Liver (tissue), 9 donors: Measurements from ENCODE around the gene TRIM14. TPM values are rescaled to one million over a fixed set of nuclear protein-coding genes. Genes with fewer than 3 reads are reported as not detected.

ENCODE experiments used
- DNase-seq: peaks from one replicate; pipeline ENCODE4 v3.0.0-alpha.2; 2017; ENCODE audit warnings: low spot score
- H3K27ac ChIP-seq, 2 donors: one replicate each; pipeline ENCODE4 v1.7.0; 2013; ENCODE audit warnings: inconsistent platforms in 2 of 2, low read length in 2 of 2, control low read depth in 1 of 2, low read depth in 1 of 2, mild to moderate bottlenecking in 1 of 2
- H3K27me3 ChIP-seq, 4 donors: one replicate each; pipeline versions ENCODE4 v1.6.1 to v1.7.0; 2013; ENCODE audit warnings: low read length in 3 of 4, inconsistent platforms in 1 of 4, mild to moderate bottlenecking in 1 of 4, moderate library complexity in 1 of 4; ENCODE audit not compliant: control insufficient read depth in 4 of 4, insufficient read depth in 4 of 4
- H3K36me3 ChIP-seq, 4 donors: one replicate each; pipeline versions ENCODE4 v1.6.1 to v1.7.0; 2013; ENCODE audit warnings: low read length in 3 of 4, mild to moderate bottlenecking in 3 of 4, low read depth in 1 of 4, moderate library complexity in 1 of 4; ENCODE audit not compliant: control insufficient read depth in 4 of 4, insufficient read depth in 3 of 4
- H3K4me1 ChIP-seq, 4 donors: one replicate each; pipeline versions ENCODE4 v1.6.1 to v1.7.0; 2013; ENCODE audit warnings: low read length in 3 of 4, mild to moderate bottlenecking in 3 of 4, moderate library complexity in 1 of 4; ENCODE audit not compliant: control insufficient read depth in 4 of 4, insufficient read depth in 4 of 4
- H3K4me3 ChIP-seq, 3 donors: one replicate each; pipeline versions ENCODE4 v1.6.1 to v1.7.0; 2013; ENCODE audit warnings: low read length in 3 of 3, control low read depth in 1 of 3, low read depth in 1 of 3, mild to moderate bottlenecking in 1 of 3
- H3K9ac ChIP-seq, 2 donors: one replicate each; pipeline ENCODE4 v1.7.0; 2013; ENCODE audit warnings: low read length in 2 of 2, mild to moderate bottlenecking in 2 of 2, moderate library complexity in 2 of 2, control low read depth in 1 of 2, low read depth in 1 of 2
- H3K9me3 ChIP-seq, 4 donors: one replicate each; pipeline versions ENCODE4 v1.6.1 to v1.7.0; 2013; ENCODE audit warnings: low read length in 3 of 4; ENCODE audit not compliant: control insufficient read depth in 4 of 4
- CTCF ChIP-seq: fragments of 150-350 bp; IDR thresholded peaks from 2 replicates; pipeline ENCODE4 v1.5.1; 2017; ENCODE audit warnings: improper control_type of control experiment, low read depth, low read length; ENCODE audit not compliant: missing input control
- EGR1 ChIP-seq, 2 donors: IDR thresholded peaks; 2 replicates each; pipeline ENCODE4 v1.6.1; 2016 to 2018; ENCODE audit warnings: antibody characterized with exemption in 2 of 2, low read depth in 2 of 2
- FOXA1 ChIP-seq: IDR thresholded peaks from 2 replicates; pipeline ENCODE4 v1.6.1; 2016; ENCODE audit warnings: antibody characterized with exemption
- HNF4A ChIP-seq, 2 donors: conservative IDR thresholded peaks; 2 replicates each; pipeline ENCODE4 v1.6.1; 2016; ENCODE audit warnings: antibody characterized with exemption in 2 of 2, mild to moderate bottlenecking in 2 of 2
- JUND ChIP-seq, 2 donors: IDR thresholded peaks; 2 replicates each; pipeline ENCODE4 v1.6.1; 2016; ENCODE audit warnings: antibody characterized with exemption in 2 of 2
- MAX ChIP-seq: IDR thresholded peaks from 2 replicates; pipeline ENCODE4 v1.6.1; 2016; ENCODE audit warnings: antibody characterized with exemption
- REST ChIP-seq: IDR thresholded peaks from 2 replicates; pipeline ENCODE4 v1.6.1; 2016; ENCODE audit warnings: antibody characterized with exemption, mild to moderate bottlenecking
- SP1 ChIP-seq: IDR thresholded peaks from 2 replicates; pipeline ENCODE4 v1.6.1; 2018; ENCODE audit warnings: antibody characterized with exemption, mild to moderate bottlenecking
- TAF1 ChIP-seq: conservative IDR thresholded peaks from 2 replicates; pipeline ENCODE4 v1.6.1; 2016; ENCODE audit warnings: antibody characterized with exemption, mild to moderate bottlenecking
- YY1 ChIP-seq: IDR thresholded peaks from 2 replicates; pipeline ENCODE4 v1.6.1; 2016; ENCODE audit warnings: antibody characterized with exemption, mild to moderate bottlenecking
- ZBTB33 ChIP-seq: IDR thresholded peaks from 2 replicates; pipeline ENCODE4 v1.6.1; 2016; ENCODE audit warnings: antibody characterized with exemption
- WGBS: extraction: QIAGEN DNeasy Blood & Tissue Kit; methylation state at CpG from one replicate; pipeline ENCODE4 v1.1.7; 2013; 5-methylcytosine and 5-hydroxymethylcytosine counted together
- polyA plus RNA-seq, 2 donors: library from polyadenylated mRNA; stranded (reverse) in 1 of 2; unstranded in 1 of 2; fragments of 200-250 nt in 1 of 2; fragments of >200 nt in 1 of 2; fragmentation: Nextera tagmentation in 1 of 2; extraction: Ambion mirVana in 1 of 2; gene quantifications; one replicate each; pipeline versions ENCODE4 v1.2.1 to v1.2.3, GENCODE V29; 2013 to 2015
- total RNA-seq, 2 donors: library from RNA; depleted of rRNA; stranded (reverse); fragments of >200 nt; gene quantifications; one replicate each; pipeline ENCODE4 v1.2.3, GENCODE V29; 2014
- donor health status: healthy.
- donor health status: healthy.
- donor health status: healthy.
- donor health status: healthy.
- donor health status: healthy.

TRIM14 gene
- total and polyA plus RNA-seq, 4 donors, result 15.2 to 22.0 (median 17.8) TPM

GRCh38 chr9:98057138-98057799, 61.8 kb downstream of the TRIM14 start:
- Histone ChIP-seq H3K4me3 (peak overlapping the region; percentile 77 to 87 (median 87)), H3K27ac (peak overlapping the region; percentile 87 to 88), H3K36me3 (peaks cover 2 to 8% (median 7%) of the 10 kb centered on the region in 4 donors), H3K27me3 (no peaks in the 10 kb centered on the region), H3K9ac (peak overlapping the region; percentile 57 to 67), H3K9me3 (no peaks in the 10 kb centered on the region), H3K4me1 (peaks cover 0 to 13% (median 3%) of the 10 kb centered on the region in 4 donors)
- TF ChIP-seq YY1 (peak; percentile 54), TAF1 (no peak), CTCF (no peak)
- 5% methylated on average over 14 of the region's 14 CpGs for WGBS
- no peak for DNase-seq

GRCh38 chr9:98056269-98057137, 62.5 kb downstream of the TRIM14 start, which contains the start of gene NANS:
Gene NANS, plus strand, starts transcription at chr9:98056732. Its CDS starts 77 bp downstream, at chr9:98056809.
- under 1% methylated on average over 80 of the region's 80 CpGs for WGBS

More at GRCh38 chr9:98056269-98057137, 62.5 kb downstream of the TRIM14 start, which contains the start of gene NANS:
- H3K27ac ChIP-seq, result peak within 1 kb of the TSS; percentile 87 to 88
- peaks cover 0 to 13% (median 3%) of the 10 kb centered on the region in 4 donors for H3K4me1 ChIP-seq
- H3K9me3 ChIP-seq, result no peaks in the 10 kb centered on the region
- TF ChIP-seq FOXA1 (no peak), EGR1 (IDR thresholded peaks at IDR 0.05; ENCODE audit: low read depth in 2 of 2) (peak in 1 of 2 donors; percentile 24), JUND (IDR thresholded peaks at IDR 0.05) (no peak), HNF4A (conservative IDR thresholded peaks at IDR 0.05) (peak; percentile 9 to 67), TAF1 (peak; percentile 79), MAX (no peak), SP1 (peak; percentile 60), ZBTB33 (peak; percentile 86), REST (peak; percentile 70)
- H3K27me3 ChIP-seq, result no peaks in the 10 kb centered on the region
- peaks cover 0 to 5% (median 3%) of the 10 kb centered on the region in 4 donors for H3K36me3 ChIP-seq
- peak within 1 kb of the TSS; percentile 77 to 87 (median 87) for H3K4me3 ChIP-seq
- peak; percentile 94 for DNase-seq
- H3K9ac ChIP-seq, result peak within 1 kb of the TSS; percentile 57 to 80
